ENCODE measurements around the gene COPG2.

DNA sequence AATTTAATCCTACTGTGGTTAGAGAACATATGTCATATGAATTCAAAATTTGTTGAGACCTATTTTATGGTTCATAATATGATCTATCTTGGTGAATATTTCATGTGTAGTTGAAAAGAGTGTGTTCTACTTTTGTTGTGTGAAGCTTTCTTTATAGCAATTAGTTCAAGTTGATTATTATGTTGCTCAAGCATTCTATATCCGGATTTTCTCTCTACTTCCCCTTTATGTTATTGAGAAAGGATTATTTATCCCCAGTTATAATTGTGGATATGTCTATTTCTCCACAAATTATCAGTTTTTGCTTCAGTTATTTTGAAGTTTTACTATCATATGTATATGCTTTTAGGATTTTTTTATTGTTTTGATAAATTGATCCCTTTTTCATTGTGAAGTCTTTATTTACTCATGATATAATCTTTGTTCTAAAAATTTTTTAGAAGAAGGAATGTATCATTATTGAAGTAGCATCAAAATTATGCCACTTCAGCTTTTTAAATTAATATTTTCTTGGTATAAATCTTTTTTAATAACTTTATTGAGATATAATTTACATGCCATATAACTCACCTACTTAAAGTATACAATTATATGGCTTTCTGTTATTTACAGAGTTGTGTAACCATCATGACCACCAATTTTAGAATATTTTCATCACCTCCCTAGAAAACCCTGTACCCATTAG, 188.7 kb downstream of the COPG2 start:
- TF ChIP-seq, protein P1, sequence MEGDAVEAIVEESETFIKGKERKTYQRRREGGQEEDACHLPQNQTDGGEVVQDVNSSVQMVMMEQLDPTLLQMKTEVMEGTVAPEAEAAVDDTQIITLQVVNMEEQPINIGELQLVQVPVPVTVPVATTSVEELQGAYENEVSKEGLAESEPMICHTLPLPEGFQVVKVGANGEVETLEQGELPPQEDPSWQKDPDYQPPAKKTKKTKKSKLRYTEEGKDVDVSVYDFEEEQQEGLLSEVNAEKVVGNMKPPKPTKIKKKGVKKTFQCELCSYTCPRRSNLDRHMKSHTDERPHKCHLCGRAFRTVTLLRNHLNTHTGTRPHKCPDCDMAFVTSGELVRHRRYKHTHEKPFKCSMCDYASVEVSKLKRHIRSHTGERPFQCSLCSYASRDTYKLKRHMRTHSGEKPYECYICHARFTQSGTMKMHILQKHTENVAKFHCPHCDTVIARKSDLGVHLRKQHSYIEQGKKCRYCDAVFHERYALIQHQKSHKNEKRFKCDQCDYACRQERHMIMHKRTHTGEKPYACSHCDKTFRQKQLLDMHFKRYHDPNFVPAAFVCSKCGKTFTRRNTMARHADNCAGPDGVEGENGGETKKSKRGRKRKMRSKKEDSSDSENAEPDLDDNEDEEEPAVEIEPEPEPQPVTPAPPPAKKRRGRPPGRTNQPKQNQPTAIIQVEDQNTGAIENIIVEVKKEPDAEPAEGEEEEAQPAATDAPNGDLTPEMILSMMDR (conservative IDR thresholded peaks at IDR 0.05; ENCODE audit: low read depth in 2 of 2): no peak
- TF ChIP-seq EZH2 (IDR thresholded peaks at IDR 0.05; ENCODE audit: low read depth, unreplicated experiment): no peak
- no peak for TF ChIP-seq JUNB (IDR thresholded peaks at IDR 0.05; ENCODE audit: unreplicated experiment)
